HG03159 (cell line): ENCODE measurements around the gene LUC7L.

Source experiments
- ATAC-seq: cut with Tn5 transposase; IDR thresholded peaks from one replicate; pipeline ENCODE4 v1.9.1; 2021; ENCODE audit warnings: mild to moderate bottlenecking, moderate library complexity; ENCODE audit not compliant: unreplicated experiment

Gene LUC7L

GRCh38 chr16:149024-149660 is 80.1 kb downstream of the LUC7L start:
- ATAC-seq, result no peak

GRCh38 chr16:146646-147045 is 82.6 kb downstream of the LUC7L start:
- no peak for ATAC-seq

- ATAC-seq, result no peak
These were observed 84.4 kb downstream of the LUC7L start for GRCh38 chr16:144797-145252.

GRCh38 chr16:143456-143855 is 85.8 kb downstream of the LUC7L start:
- ATAC-seq, result no peak

- ATAC-seq, result no peak
These were observed 86.2 kb downstream of the LUC7L start for GRCh38 chr16:143047-143446.

GRCh38 chr16:142405-142967 is 86.8 kb downstream of the LUC7L start:
- no peak for ATAC-seq

- ATAC-seq, result no peak
These were observed 88.9 kb downstream of the LUC7L start for GRCh38 chr16:140175-140857.
